ENCODE measurements around the gene CCDC181.

CCDC181 gene

DNA sequence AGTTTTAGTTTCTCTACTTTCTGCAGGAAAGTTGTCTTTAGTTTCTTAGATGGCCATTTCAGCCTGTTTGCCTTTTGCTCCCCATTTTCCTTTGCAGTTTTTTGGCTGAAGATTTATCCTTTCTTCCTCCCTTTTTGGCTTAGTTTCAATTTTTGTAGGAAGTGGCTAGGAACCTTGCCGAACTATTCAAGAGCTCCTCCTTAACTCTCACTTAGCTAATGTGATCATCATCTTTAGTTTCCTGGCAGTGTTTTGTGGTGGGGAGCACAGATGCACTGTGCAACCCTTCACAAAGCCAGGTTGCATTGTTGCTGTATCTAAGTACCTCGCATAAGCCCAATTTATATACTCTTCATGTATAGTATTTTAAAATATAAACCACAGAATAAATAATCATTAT lies 28.8 kb upstream of the CCDC181 start:
- no peak for DNase-seq (ENCODE audit: low spot score)
- in situ Hi-C loops (cut with MboI; ENCODE audit: low sequenced_read_pairs, unreplicated experiment) = no loop called here
- TF ChIP-seq, protein P1, sequence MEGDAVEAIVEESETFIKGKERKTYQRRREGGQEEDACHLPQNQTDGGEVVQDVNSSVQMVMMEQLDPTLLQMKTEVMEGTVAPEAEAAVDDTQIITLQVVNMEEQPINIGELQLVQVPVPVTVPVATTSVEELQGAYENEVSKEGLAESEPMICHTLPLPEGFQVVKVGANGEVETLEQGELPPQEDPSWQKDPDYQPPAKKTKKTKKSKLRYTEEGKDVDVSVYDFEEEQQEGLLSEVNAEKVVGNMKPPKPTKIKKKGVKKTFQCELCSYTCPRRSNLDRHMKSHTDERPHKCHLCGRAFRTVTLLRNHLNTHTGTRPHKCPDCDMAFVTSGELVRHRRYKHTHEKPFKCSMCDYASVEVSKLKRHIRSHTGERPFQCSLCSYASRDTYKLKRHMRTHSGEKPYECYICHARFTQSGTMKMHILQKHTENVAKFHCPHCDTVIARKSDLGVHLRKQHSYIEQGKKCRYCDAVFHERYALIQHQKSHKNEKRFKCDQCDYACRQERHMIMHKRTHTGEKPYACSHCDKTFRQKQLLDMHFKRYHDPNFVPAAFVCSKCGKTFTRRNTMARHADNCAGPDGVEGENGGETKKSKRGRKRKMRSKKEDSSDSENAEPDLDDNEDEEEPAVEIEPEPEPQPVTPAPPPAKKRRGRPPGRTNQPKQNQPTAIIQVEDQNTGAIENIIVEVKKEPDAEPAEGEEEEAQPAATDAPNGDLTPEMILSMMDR (IDR thresholded peaks at IDR 0.05; ENCODE audit: borderline replicate concordance, control extremely low read depth, extremely low read depth, insufficient read depth, missing control alignments) = no peak

DNA sequence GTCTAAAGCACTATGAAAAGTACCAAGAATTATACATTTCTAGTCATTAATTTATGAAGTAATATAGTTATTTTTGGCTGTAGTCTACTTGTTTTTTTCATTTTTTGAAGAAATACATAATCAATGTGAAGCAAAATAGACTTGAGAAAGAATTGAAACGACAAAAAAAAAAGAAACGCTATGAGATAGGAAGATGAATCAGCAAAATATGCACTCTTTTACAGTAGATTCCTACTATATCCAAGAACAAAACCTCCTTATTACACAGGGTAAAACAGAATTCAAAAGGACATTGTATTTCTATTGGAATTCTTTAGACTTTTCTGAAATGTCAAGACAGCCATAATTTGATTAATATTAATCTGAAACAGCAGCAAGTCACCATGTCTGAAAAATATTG lies 25.6 kb upstream of the CCDC181 start:
- DNase-seq (ENCODE audit: low spot score) = no peak
- TF ChIP-seq, protein P1 (IDR thresholded peaks at IDR 0.05; ENCODE audit: borderline replicate concordance, control extremely low read depth, extremely low read depth, insufficient read depth, missing control alignments) = no peak
- in situ Hi-C loops (cut with MboI; ENCODE audit: low sequenced_read_pairs, unreplicated experiment) = no loop called here

DNA sequence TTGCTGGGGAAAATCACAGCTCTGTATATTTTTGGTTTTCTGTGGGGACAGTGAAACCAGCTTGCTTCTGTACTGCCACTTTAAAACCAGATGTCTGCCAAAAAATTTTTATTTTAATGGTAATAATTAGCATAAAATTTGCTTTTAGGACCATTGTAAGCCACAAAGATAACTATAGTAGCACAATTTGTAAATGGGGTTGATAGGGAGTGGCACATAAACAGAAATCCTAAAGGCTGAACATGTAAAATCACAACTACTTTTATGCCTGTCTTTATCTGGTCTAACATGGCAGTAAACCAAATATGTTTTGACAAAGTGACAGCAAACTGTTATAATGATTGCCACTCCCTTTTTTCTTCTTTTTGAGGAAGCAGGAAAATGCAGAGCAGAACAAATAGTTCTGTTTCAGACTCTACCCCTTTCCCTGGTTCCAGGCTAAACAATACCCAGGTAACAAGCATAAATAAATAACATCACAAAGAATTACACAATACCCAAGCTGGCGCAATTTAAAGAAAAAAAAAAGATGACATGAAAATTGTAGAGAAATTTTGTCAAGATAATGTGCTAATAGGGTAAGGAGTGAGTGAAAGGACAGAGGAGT lies 24.0 kb upstream of the CCDC181 start:
- in situ Hi-C loops (cut with MboI; ENCODE audit: low sequenced_read_pairs, unreplicated experiment) = no loop called here
- TF ChIP-seq, protein P1 (IDR thresholded peaks at IDR 0.05; ENCODE audit: borderline replicate concordance, control extremely low read depth, extremely low read depth, insufficient read depth, missing control alignments) = no peak
- DNase-seq (ENCODE audit: low spot score) = no peak

DNA sequence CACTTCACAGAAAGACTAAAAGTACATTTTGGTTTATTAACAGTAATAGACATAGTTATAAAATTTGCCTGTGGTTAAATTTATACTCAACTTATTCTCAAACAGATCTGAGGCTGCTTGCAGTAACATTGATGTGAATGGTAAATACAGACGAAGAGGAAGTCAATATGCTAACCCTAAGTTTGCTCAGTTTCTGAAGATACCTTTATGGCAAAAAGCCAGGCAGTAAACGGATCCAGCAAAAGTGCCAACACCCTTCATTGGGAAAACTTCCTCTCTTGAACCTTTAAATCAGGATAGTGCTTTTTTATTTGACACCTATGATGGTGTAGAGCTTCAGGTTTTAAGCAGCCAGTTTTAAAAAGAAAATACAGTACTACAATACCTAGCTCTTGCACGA lies 16.6 kb upstream of the CCDC181 start:
- in situ Hi-C loops (cut with MboI; ENCODE audit: low sequenced_read_pairs, unreplicated experiment) = no loop called here
- TF ChIP-seq, protein P1 (IDR thresholded peaks at IDR 0.05; ENCODE audit: borderline replicate concordance, control extremely low read depth, extremely low read depth, insufficient read depth, missing control alignments) = no peak
- DNase-seq (ENCODE audit: low spot score) = no peak

DNA sequence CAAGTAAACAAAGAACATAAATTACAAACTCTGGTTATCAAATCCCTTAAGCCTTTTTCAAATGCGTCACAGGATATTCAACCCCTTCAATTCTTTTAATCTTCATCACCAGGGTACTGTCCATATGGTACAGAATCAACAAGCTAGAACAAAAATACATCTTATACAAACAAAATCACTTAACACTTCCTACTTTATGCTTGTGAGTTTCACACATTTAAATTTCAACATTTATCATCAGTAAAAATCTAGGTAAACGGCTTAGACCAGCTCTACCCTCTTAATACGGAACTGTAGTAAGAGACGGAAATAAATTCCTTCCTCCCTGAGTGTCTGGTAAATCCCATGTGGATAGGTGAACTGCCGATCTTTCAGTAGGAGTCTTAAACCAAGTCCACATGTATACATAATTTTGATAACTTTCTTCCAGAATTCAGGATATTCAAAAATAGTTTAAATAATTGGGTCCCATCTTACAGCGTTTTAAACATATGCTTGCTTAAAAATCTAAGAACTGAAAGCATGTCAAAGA lies 1.0 kb downstream of the CCDC181 start:
- in situ Hi-C loops (cut with MboI; ENCODE audit: low sequenced_read_pairs, unreplicated experiment) = no loop called here
- TF ChIP-seq, protein P1 (IDR thresholded peaks at IDR 0.05; ENCODE audit: borderline replicate concordance, control extremely low read depth, extremely low read depth, insufficient read depth, missing control alignments) = no peak
- no peak for DNase-seq (ENCODE audit: low spot score)

DNA sequence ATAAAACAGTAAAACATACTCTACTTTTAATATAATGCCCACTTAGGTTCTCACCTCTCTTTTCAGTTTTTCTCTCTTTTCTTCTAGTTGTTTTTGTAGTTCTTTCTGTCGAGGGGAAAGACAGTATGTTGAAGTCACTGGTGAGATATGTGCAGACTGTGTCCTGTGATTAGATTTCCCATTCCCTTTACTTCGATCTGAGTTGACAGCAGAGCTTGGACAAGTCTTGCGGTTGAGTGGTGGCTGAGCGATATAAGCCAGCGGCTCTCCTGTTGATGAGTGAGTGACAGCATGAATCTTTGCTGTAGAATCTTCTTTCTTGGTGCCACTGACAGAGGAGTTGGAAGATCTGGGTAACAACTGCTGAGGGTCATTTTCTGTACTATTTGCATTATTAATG lies 6.0 kb downstream of the CCDC181 start:
- TF ChIP-seq, protein P1 (IDR thresholded peaks at IDR 0.05; ENCODE audit: borderline replicate concordance, control extremely low read depth, extremely low read depth, insufficient read depth, missing control alignments) = no peak
- DNase-seq (ENCODE audit: low spot score) = no peak
- in situ Hi-C loops (cut with MboI; ENCODE audit: low sequenced_read_pairs, unreplicated experiment) = no loop called here
